OCI-M1 (cell line): ENCODE measurements around the gene HDLBP.

Experiments used
- DNase-seq: peaks from one replicate; lab custom pipeline; 2025; lab: John Stamatoyannopoulos, UW

Gene HDLBP

GRCh38 chr2:241273210-241274020 lies 42.1 kb downstream of the HDLBP start:
- DNase-seq, result peak; percentile 43

GRCh38 chr2:241272303-241273209 lies 42.9 kb downstream of the HDLBP start:
- DNase-seq, result peak; percentile 56

- DNase-seq, result peak; percentile 80
Observed at GRCh38 chr2:241271706-241272302, 43.7 kb downstream of the HDLBP start.

- DNase-seq, result no peak
Observed at GRCh38 chr2:241270531-241270930, 44.9 kb downstream of the HDLBP start.

GRCh38 chr2:241269707-241270520 lies 45.6 kb downstream of the HDLBP start:
- no peak for DNase-seq

GRCh38 chr2:241268716-241269445 lies 46.6 kb downstream of the HDLBP start:
- no peak for DNase-seq

- no peak for DNase-seq
Observed at GRCh38 chr2:241268306-241268705, 47.2 kb downstream of the HDLBP start.

GRCh38 chr2:241267249-241268067 lies 48.0 kb downstream of the HDLBP start:
- no peak for DNase-seq

GRCh38 chr2:241265506-241265905 lies 50.0 kb downstream of the HDLBP start:
- DNase-seq, result no peak

GRCh38 chr2:241263061-241263460 lies 52.4 kb downstream of the HDLBP start:
- no peak for DNase-seq

- no peak for DNase-seq
Observed at GRCh38 chr2:241261628-241262027, 53.8 kb downstream of the HDLBP start.

GRCh38 chr2:241260911-241261310 lies 54.6 kb downstream of the HDLBP start:
- DNase-seq, result no peak

- no peak for DNase-seq
Observed at GRCh38 chr2:241258505-241259280, 56.8 kb downstream of the HDLBP start.

- DNase-seq, result no peak
Observed at GRCh38 chr2:241257419-241258032, 57.9 kb downstream of the HDLBP start.

GRCh38 chr2:241256168-241256545 lies 59.3 kb downstream of the HDLBP start:
- DNase-seq, result no peak

GRCh38 chr2:241255542-241256167 lies 59.8 kb downstream of the HDLBP start:
- DNase-seq, result no peak

- no peak for DNase-seq
Observed at GRCh38 chr2:241254904-241255351, 60.5 kb downstream of the HDLBP start.

GRCh38 chr2:241252778-241253475 lies 62.5 kb downstream of the HDLBP start:
- DNase-seq, result no peak
